ENCODE data around the gene DCP2.

GRCh38 chr5:112951124-112951702 is 25.4 kb upstream of the DCP2 start:
- TF ChIP-seq, protein P1, sequence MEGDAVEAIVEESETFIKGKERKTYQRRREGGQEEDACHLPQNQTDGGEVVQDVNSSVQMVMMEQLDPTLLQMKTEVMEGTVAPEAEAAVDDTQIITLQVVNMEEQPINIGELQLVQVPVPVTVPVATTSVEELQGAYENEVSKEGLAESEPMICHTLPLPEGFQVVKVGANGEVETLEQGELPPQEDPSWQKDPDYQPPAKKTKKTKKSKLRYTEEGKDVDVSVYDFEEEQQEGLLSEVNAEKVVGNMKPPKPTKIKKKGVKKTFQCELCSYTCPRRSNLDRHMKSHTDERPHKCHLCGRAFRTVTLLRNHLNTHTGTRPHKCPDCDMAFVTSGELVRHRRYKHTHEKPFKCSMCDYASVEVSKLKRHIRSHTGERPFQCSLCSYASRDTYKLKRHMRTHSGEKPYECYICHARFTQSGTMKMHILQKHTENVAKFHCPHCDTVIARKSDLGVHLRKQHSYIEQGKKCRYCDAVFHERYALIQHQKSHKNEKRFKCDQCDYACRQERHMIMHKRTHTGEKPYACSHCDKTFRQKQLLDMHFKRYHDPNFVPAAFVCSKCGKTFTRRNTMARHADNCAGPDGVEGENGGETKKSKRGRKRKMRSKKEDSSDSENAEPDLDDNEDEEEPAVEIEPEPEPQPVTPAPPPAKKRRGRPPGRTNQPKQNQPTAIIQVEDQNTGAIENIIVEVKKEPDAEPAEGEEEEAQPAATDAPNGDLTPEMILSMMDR (IDR thresholded peaks at IDR 0.05), result no peak
- no peak for TF ChIP-seq ZFX (IDR thresholded peaks at IDR 0.05; ENCODE audit: borderline replicate concordance)

All from 22Rv1 (cell line).